Thyroid gland (tissue), 4 donors: Measurements from ENCODE around the gene VSNL1. TPM values are rescaled to one million over a fixed set of nuclear protein-coding genes. Genes with fewer than 3 reads are reported as not detected.
"Not testable (repeated sequence)": the region's sequence is repeated elsewhere in the genome, so short reads cannot be mapped to it uniquely, and the experiment has no call there.

Experiments
- DNase-seq, 2 donors: peaks; one replicate each; pipeline ENCODE4 v3.0.0-alpha.2; 2019
- H3K27ac ChIP-seq, 3 donors: fragments of 200-600 bp; sonication (generic); 1 replicate in 2 of 3; 2 replicates in 1 of 3; pipeline ENCODE4 v1.5.1; 2016 to 2019; ENCODE audit warnings: mild to moderate bottlenecking in 1 of 3, moderate library complexity in 1 of 3
- H3K27me3 ChIP-seq: fragments of 200-600 bp; sonication (generic); one replicate; pipeline ENCODE4 v1.5.1; 2019
- H3K36me3 ChIP-seq, 2 donors: fragments of 200-600 bp; sonication (generic); one replicate each; pipeline ENCODE4 v1.5.1; 2016 to 2019
- H3K4me1 ChIP-seq, 2 donors: fragments of 200-600 bp; sonication (generic); one replicate each; pipeline ENCODE4 v1.5.1; 2017 to 2019
- H3K4me3 ChIP-seq, 3 donors: fragments of 200-600 bp; sonication (generic); replicated peaks in 1 of 3; 1 replicate in 2 of 3; 2 replicates in 1 of 3; pipeline ENCODE4 v1.5.1; 2016; ENCODE audit warnings: mild to moderate bottlenecking in 1 of 3
- H3K9me3 ChIP-seq: fragments of 200-600 bp; sonication (generic); one replicate; pipeline ENCODE4 v1.5.1; 2017
- POLR2A ChIP-seq, 2 donors: fragments of 450-650 bp; IDR thresholded peaks; one replicate each; pipeline ENCODE4 v1.6.1; 2017; ENCODE audit warnings: antibody characterized with exemption in 2 of 2, mild to moderate bottlenecking in 2 of 2, moderate library complexity in 1 of 2
- WGBS, 2 donors: methylation state at CpG; one replicate each; pipeline ENCODE4 v1.1.5; 2017; 5-methylcytosine and 5-hydroxymethylcytosine counted together
- intact Hi-C: fragments of 100-400 bp; cut with DNase I; formaldehyde crosslinking; loops from one replicate; pipeline ENCODE4 v1.15.1; 2023
- total RNA-seq, 4 donors: library from RNA; depleted of rRNA; stranded (reverse); fragments of >200 nt; gene quantifications; one replicate each; pipeline ENCODE4 v1.2.3, GENCODE V29; 2016
- TF ChIP-seq, protein P1 (sequence below), 6 experiments: fragments of 200-600 bp in 3 of 6; fragments of 450-650 bp in 3 of 6; sonication (generic) in 3 of 6; IDR thresholded peaks; one replicate each; pipeline ENCODE4 v1.5.1; 2016 to 2019; ENCODE audit warnings: antibody characterized with exemption in 6 of 6, mild to moderate bottlenecking in 2 of 6, inconsistent platforms in 1 of 6, moderate library complexity in 1 of 6

Gene VSNL1
- total RNA-seq, 4 donors from 2014 or later, result 0.33 to 0.45 TPM; not detected in 2

DNA sequence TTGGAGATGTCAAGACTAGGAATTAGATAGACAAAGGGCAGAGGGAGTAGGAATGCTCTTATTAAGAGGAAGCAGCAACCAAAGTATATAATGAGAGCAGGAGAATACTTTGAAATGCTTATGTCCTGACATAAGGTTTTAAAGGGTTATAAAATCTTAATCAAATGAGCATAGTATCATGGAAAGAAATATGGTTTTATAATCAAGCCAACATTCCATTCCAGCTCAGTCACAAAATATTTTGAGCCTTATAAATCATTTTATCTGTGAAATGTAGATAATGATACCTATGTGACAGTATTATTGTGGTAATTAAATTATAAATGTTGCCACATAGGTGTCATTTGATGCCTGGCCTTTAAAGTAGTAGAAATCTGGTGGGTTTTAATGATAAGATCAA, 17.6 kb downstream of the VSNL1 start:
- no peak for DNase-seq
- TF ChIP-seq POLR2A (IDR thresholded peaks at IDR 0.05), result no peak
- H3K36me3 ChIP-seq, result no peaks in the 10 kb centered on the region
- no peak overlapping the region for H3K27ac ChIP-seq
- H3K9me3 ChIP-seq, result no peaks in the 10 kb centered on the region
- H3K4me1 ChIP-seq, result no peaks in the 10 kb centered on the region
- H3K27me3 ChIP-seq, result no peaks in the 10 kb centered on the region
- intact Hi-C loops, result no loop called here
- no peak overlapping the region for H3K4me3 ChIP-seq

DNA sequence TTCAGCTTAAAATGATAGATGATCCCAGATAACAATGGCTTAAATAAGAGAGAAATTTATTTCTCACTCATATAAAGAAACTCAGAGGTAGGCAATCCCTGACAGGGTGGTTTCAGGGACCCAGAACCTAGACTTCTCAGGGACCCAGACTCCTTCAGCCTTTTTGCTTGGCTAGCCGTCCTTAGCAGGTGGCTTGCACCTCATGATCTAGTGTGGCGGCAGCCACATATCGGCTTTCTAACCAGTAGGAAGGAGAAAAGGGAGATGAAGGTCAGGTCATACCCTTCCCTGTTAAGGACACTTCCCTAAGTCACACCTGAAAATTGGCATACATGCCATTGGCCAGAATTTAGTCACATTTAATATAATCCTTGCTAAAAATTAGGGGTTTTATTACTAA, 18.4 kb downstream of the VSNL1 start:
- H3K4me1 ChIP-seq, result no peaks in the 10 kb centered on the region
- no peaks in the 10 kb centered on the region for H3K36me3 ChIP-seq
- TF ChIP-seq POLR2A (IDR thresholded peaks at IDR 0.05), result no peak
- TF ChIP-seq, protein P1, sequence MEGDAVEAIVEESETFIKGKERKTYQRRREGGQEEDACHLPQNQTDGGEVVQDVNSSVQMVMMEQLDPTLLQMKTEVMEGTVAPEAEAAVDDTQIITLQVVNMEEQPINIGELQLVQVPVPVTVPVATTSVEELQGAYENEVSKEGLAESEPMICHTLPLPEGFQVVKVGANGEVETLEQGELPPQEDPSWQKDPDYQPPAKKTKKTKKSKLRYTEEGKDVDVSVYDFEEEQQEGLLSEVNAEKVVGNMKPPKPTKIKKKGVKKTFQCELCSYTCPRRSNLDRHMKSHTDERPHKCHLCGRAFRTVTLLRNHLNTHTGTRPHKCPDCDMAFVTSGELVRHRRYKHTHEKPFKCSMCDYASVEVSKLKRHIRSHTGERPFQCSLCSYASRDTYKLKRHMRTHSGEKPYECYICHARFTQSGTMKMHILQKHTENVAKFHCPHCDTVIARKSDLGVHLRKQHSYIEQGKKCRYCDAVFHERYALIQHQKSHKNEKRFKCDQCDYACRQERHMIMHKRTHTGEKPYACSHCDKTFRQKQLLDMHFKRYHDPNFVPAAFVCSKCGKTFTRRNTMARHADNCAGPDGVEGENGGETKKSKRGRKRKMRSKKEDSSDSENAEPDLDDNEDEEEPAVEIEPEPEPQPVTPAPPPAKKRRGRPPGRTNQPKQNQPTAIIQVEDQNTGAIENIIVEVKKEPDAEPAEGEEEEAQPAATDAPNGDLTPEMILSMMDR (IDR thresholded peaks at IDR 0.05), result no peak
- 66 to 77% methylated on average over 3 of the region's 3 CpGs for WGBS, 2 donors
- no peaks in the 10 kb centered on the region for H3K27me3 ChIP-seq
- H3K4me3 ChIP-seq, result no peak overlapping the region
- no peak for DNase-seq
- no peak overlapping the region for H3K27ac ChIP-seq
- H3K9me3 ChIP-seq, result no peaks in the 10 kb centered on the region
- intact Hi-C loops, result no loop called here

DNA sequence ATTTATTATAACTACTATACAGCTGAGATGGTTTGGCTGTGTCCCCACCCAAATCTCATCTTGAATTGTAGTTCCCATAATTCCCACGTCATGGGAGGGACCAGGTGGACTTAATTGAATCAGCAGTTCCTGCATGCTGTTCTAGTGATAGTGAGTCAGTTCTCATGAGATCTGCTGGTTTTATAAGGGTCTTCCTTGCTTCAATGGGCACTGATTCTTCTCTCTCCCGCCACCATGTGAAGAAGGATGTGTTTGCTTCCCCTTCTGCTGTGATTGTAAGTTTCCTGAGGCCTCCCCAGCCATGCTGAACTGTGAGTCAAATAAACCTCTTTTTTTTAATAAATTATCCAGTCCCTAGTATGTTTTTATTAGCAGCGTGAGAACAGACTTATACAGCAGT, 25.2 kb downstream of the VSNL1 start:
- 85 to 92% methylated on average over 3 of the region's 3 CpGs for WGBS, 2 donors
- H3K4me1 ChIP-seq, intact Hi-C loops, H3K27me3 ChIP-seq, H3K9me3 ChIP-seq, H3K4me3 ChIP-seq, DNase-seq, H3K36me3 ChIP-seq, H3K27ac ChIP-seq: not testable (repeated sequence)

DNA sequence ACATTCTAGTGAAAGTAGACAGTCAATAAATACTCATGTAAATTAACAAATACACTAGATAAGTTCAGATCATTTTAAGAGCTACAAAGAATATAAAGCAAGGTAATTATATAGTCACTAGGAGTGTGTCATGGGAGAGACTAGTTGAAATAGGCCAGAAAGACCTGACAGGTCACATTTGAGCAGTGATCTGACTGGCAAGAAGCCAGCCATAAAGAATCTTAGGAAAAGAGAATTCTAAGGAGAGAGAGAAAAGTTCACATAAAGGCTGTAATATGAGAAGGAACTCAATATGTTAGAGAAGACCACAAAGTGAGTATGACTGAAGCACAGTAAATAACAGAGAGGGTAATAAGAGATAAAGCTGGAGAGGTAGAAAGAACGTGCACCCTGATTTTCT, 31.2 kb downstream of the VSNL1 start:
- WGBS, 2 donors, result 61 to 76% methylated on average over 1 of the region's 1 CpG
- Histone ChIP-seq H3K9me3 (no peaks in the 10 kb centered on the region), H3K36me3 (no peaks in the 10 kb centered on the region), H3K4me1 (no peaks in the 10 kb centered on the region), H3K27me3 (no peaks in the 10 kb centered on the region), H3K4me3 (no peak overlapping the region), H3K27ac (no peak overlapping the region)
- intact Hi-C loops, result no loop called here
- DNase-seq, result no peak
- TF ChIP-seq, protein P1 (IDR thresholded peaks at IDR 0.05), result no peak
- TF ChIP-seq POLR2A (IDR thresholded peaks at IDR 0.05), result no peak

DNA sequence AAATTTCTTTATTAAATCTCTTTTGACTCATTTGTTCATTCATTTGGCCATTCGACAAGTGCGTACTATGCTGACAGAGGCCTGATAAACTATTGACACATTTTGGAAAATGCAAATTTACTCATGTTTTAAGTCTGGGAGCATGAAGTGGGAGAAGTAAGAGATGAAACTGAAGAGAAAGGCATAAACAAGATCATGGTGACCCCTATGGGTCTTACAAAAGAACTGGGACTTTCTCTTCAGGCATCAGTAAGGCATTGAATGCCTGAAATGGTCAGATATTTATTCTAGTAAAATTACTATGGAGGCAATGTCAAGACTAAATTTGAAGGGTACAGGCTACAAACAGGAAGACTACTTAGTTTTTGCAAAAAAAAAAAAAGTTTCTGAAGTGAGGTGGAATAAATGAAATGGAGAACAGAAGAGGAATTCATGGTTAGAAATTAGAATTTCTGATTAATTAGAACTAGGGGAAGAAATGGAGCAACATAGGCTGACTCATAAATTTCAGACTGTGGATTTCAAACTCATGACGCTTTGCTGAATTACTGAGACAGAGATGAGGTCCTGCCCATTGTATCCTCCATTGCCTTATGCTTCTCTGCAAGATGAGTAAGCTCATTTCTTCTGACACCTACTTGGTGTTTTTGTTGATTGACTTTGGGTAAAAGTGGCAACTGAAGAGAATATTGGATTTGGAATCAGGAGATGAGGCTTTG, 32.7 kb downstream of the VSNL1 start:
- no peak overlapping the region for H3K27ac ChIP-seq
- no peaks in the 10 kb centered on the region for H3K27me3 ChIP-seq
- intact Hi-C loops, result no loop called here
- no peaks in the 10 kb centered on the region for H3K4me1 ChIP-seq
- H3K36me3 ChIP-seq, result no peaks in the 10 kb centered on the region
- no peak overlapping the region for H3K4me3 ChIP-seq
- TF ChIP-seq, protein P1 (IDR thresholded peaks at IDR 0.05), result no peak
- TF ChIP-seq POLR2A (IDR thresholded peaks at IDR 0.05), result no peak
- H3K9me3 ChIP-seq, result no peaks in the 10 kb centered on the region
- WGBS, 2 donors, result 93 to 99% methylated on average over 3 of the region's 3 CpGs
- no peak for DNase-seq

DNA sequence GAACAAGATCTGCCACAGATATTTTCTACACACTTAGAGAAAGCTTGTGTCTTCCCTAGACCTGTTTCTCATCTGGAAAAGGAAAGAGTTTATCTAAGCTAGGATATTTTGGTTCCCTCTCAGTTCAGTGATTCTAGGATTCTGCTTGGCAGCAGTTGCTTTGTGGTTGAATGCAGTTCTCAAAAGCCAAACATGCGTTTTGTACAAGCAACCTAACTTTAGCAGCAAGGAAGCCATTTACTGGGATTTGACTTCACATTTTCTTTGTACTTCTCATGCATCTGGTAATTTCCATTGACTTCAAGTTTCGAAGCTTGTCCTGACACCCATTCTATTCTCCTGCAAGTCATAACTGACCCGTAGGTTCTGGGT, 33.3 kb downstream of the VSNL1 start:
- Histone ChIP-seq H3K9me3 (no peaks in the 10 kb centered on the region), H3K36me3 (no peaks in the 10 kb centered on the region), H3K4me1 (no peaks in the 10 kb centered on the region), H3K27me3 (no peaks in the 10 kb centered on the region), H3K27ac (no peak overlapping the region), H3K4me3 (no peak overlapping the region)
- WGBS, 2 donors, result 65 to 68% methylated on average over 3 of the region's 3 CpGs
- TF ChIP-seq, protein P1 (IDR thresholded peaks at IDR 0.05), result no peak
- no peak for TF ChIP-seq POLR2A (IDR thresholded peaks at IDR 0.05)
- intact Hi-C loops, result no loop called here
- DNase-seq, result no peak
